Uterus (tissue), 4 donors: ENCODE results near the gene PTPRD. TPM values are rescaled to one million over a fixed set of nuclear protein-coding genes. Genes with fewer than 3 reads are reported as not detected.

ENCODE experiments used
- DNase-seq, 2 donors: peaks; one replicate each; pipeline ENCODE4 v3.0.0-alpha.2; 2019 to 2020
- H3K27ac ChIP-seq, 2 donors: fragments of 200-600 bp; sonication (generic); 1 replicate in 1 of 2; 2 replicates in 1 of 2; pipeline ENCODE4 v1.5.1; 2016 to 2018
- H3K27me3 ChIP-seq, 2 donors: fragments of 200-600 bp; sonication (generic); one replicate each; pipeline ENCODE4 v1.5.1; 2018 to 2019; ENCODE audit warnings: control low read depth in 1 of 2
- H3K36me3 ChIP-seq, 2 donors: fragments of 200-600 bp; sonication (generic); one replicate each; pipeline ENCODE4 v1.5.1; 2019; ENCODE audit warnings: control low read depth in 1 of 2
- H3K4me1 ChIP-seq, 2 donors: fragments of 200-600 bp; sonication (generic); one replicate each; pipeline ENCODE4 v1.5.1; 2018 to 2019; ENCODE audit warnings: control low read depth in 1 of 2
- H3K4me3 ChIP-seq, 2 donors: fragments of 200-600 bp; sonication (generic); 1 replicate in 1 of 2; 2 replicates in 1 of 2; pipeline ENCODE4 v1.5.1; 2018 to 2019; ENCODE audit warnings: mild to moderate bottlenecking in 1 of 2
- H3K9me3 ChIP-seq, 2 donors: fragments of 200-600 bp; sonication (generic); one replicate each; pipeline ENCODE4 v1.5.1; 2019; ENCODE audit warnings: control low read depth in 1 of 2
- POLR2A ChIP-seq, 2 donors: fragments of 450-650 bp; IDR thresholded peaks; one replicate each; pipeline ENCODE4 v1.6.1; 2016; ENCODE audit warnings: antibody characterized with exemption in 2 of 2, mild to moderate bottlenecking in 1 of 2, moderate library complexity in 1 of 2
- intact Hi-C: fragments of 100-400 bp; cut with DNase I; formaldehyde crosslinking; loops from one replicate; pipeline ENCODE4 v1.15.1; 2023; ENCODE audit warnings: low total_unique reads
- total RNA-seq, 4 donors: library from RNA; depleted of rRNA in 3 of 4; stranded (reverse); fragments of >200 nt in 3 of 4; gene quantifications; one replicate each; pipeline versions ENCODE4 v1.1.0 to v1.2.4, GENCODE V29; 2014 to 2023
- TF ChIP-seq, protein P1 (sequence below), 4 experiments: fragments of 200-600 bp in 2 of 4; fragments of 450-650 bp in 2 of 4; sonication (generic) in 2 of 4; IDR thresholded peaks; one replicate each; pipeline ENCODE4 v1.5.1; 2016 to 2019; ENCODE audit warnings: antibody characterized with exemption in 4 of 4, mild to moderate bottlenecking in 2 of 4, moderate library complexity in 1 of 4
- donor health status: DM: yes; HTN: yes; CAD: no.

Gene PTPRD
- total RNA-seq, 4 donors from 2014 or later = 1.2 to 136 (median 26.4) TPM

DNA sequence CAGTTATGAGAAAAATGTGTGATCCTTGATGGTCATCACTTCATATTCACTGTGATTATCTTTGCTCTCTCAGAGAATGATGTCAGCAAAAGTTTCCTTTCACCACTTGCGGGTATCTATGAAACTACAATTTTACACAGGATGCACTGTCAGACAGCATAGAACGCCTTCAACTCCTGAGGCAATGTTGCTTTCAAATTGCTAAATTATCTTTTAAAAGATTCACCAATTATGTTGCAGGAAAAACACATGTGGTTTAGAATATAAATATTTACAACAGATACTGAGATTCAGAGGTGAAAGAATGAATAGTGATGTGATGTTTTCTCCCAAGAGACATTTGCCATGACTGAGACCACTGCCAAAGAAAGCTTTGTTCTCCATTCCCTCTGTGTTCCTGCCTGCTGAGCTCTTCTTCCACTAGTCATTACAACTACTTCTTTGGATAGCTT, 1933.4 kb downstream of the PTPRD start:
- Histone ChIP-seq H3K27me3 (no peaks in the 10 kb centered on the region), H3K9me3 (no peaks in the 10 kb centered on the region), H3K4me3 (no peak overlapping the region), H3K36me3 (no peaks in the 10 kb centered on the region), H3K4me1 (no peaks in the 10 kb centered on the region), H3K27ac (no peak overlapping the region)
- intact Hi-C loops = no loop called here
- no peak for DNase-seq
- no peak for TF ChIP-seq POLR2A (IDR thresholded peaks at IDR 0.05)
- TF ChIP-seq, protein P1, sequence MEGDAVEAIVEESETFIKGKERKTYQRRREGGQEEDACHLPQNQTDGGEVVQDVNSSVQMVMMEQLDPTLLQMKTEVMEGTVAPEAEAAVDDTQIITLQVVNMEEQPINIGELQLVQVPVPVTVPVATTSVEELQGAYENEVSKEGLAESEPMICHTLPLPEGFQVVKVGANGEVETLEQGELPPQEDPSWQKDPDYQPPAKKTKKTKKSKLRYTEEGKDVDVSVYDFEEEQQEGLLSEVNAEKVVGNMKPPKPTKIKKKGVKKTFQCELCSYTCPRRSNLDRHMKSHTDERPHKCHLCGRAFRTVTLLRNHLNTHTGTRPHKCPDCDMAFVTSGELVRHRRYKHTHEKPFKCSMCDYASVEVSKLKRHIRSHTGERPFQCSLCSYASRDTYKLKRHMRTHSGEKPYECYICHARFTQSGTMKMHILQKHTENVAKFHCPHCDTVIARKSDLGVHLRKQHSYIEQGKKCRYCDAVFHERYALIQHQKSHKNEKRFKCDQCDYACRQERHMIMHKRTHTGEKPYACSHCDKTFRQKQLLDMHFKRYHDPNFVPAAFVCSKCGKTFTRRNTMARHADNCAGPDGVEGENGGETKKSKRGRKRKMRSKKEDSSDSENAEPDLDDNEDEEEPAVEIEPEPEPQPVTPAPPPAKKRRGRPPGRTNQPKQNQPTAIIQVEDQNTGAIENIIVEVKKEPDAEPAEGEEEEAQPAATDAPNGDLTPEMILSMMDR (IDR thresholded peaks at IDR 0.05) = no peak

DNA sequence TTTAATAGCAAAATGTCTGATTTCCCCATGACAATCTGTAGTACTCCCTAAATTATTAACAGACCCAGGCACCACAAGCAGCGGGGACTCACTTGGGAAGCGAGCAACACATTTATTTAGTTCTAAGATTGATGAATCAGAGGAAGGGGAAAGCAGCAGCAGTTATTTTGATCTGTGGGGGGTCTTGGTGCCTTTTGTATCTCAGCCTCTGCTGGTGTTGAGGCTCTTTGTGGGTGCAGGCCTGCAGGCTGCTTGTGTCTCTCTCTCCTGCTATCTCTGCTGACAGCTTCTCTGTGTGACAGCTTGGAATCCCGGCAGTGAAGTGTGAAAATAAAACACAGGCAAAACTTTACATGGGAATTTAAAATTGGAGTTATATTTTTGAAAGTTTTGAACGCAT, 1935.1 kb downstream of the PTPRD start:
- no peaks in the 10 kb centered on the region for H3K9me3 ChIP-seq
- no peak for DNase-seq
- no peak overlapping the region for H3K4me3 ChIP-seq
- H3K27ac ChIP-seq = no peak overlapping the region
- no peaks in the 10 kb centered on the region for H3K36me3 ChIP-seq
- TF ChIP-seq, protein P1 (IDR thresholded peaks at IDR 0.05) = no peak
- TF ChIP-seq POLR2A (IDR thresholded peaks at IDR 0.05) = no peak
- intact Hi-C loops = no loop called here
- H3K4me1 ChIP-seq = no peaks in the 10 kb centered on the region
- no peaks in the 10 kb centered on the region for H3K27me3 ChIP-seq

DNA sequence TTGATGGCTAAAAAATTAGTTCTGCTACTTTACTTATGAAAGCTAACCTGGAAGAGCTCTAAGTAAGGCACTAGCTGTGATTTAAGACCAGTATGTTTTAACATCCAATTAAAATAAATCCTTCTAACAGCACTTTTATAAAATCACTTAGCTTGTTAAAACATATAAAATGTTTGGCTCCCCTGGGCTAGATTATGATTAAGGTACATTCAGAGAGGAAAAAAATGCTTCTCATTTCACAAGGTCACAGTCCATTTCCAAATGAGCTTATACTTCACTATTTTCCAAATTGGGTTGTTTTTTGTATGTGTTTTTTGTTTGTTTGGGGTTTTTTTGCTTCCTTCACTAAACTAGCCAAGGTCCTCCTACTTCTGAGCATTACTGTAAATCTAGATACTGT, 1938.3 kb downstream of the PTPRD start:
- no peak for DNase-seq
- Histone ChIP-seq H3K36me3 (no peaks in the 10 kb centered on the region), H3K9me3 (no peaks in the 10 kb centered on the region), H3K4me1 (no peaks in the 10 kb centered on the region), H3K27me3 (no peaks in the 10 kb centered on the region), H3K27ac (no peak overlapping the region), H3K4me3 (no peak overlapping the region)
- intact Hi-C loops = no loop called here
- TF ChIP-seq, protein P1 (IDR thresholded peaks at IDR 0.05) = no peak
- no peak for TF ChIP-seq POLR2A (IDR thresholded peaks at IDR 0.05)

DNA sequence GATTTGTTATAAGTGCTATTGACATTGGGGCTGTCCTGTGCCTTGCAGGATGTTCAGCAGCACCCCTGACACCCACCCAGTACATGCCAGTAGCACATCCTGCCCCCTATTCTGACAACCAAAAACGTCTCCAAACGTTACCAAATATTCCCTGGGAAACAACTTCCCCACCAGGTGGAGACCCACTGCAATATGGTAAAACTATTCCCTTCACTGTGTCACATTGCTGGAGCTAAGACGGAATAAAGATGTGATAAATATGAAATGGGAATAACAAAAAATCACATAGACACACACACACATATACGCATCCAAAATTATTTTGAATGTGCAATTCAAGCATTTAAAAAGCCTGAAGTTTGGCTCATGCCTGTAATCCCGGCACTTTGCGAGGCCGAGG, 1939.0 kb downstream of the PTPRD start:
- Histone ChIP-seq H3K36me3 (no peaks in the 10 kb centered on the region), H3K27me3 (no peaks in the 10 kb centered on the region), H3K4me1 (no peaks in the 10 kb centered on the region), H3K9me3 (no peaks in the 10 kb centered on the region), H3K4me3 (no peak overlapping the region), H3K27ac (no peak overlapping the region)
- no peak for TF ChIP-seq POLR2A (IDR thresholded peaks at IDR 0.05)
- TF ChIP-seq, protein P1 (IDR thresholded peaks at IDR 0.05) = no peak
- intact Hi-C loops = no loop called here
- no peak for DNase-seq

DNA sequence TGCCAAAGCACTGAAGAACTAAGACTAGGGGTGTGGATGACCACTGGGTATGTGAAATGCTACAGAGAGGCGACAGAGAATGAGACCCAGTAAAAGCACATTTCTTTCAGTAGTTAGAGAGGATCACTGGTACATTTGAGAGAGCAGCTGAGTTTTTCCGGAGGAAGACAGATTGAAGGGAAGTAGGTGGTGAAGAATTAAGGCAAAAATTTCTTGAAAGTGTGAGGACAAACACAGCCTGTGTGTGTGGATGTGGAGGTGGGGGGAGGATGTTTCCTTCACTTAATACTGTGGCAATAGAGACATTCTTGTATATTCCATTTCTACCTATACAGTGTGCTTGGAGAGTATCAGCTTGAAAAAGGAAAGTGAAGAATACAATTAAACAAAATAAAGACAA, 1942.1 kb downstream of the PTPRD start:
- intact Hi-C loops = no loop called here
- DNase-seq = no peak
- H3K4me1 ChIP-seq = no peaks in the 10 kb centered on the region

More for the DNA sequence above, 1942.1 kb downstream of the PTPRD start:
- Histone ChIP-seq H3K36me3 (no peaks in the 10 kb centered on the region), H3K9me3 (no peaks in the 10 kb centered on the region), H3K4me3 (no peak overlapping the region), H3K27me3 (no peaks in the 10 kb centered on the region), H3K27ac (no peak overlapping the region)
- TF ChIP-seq, protein P1 (IDR thresholded peaks at IDR 0.05) = no peak
- no peak for TF ChIP-seq POLR2A (IDR thresholded peaks at IDR 0.05)
